HG02884 (cell line): Measurements from ENCODE around the gene RBM23.
"Not testable (repeated sequence)": the region's sequence is repeated elsewhere in the genome, so short reads cannot be mapped to it uniquely, and the experiment has no call there.

ENCODE experiments used
- ATAC-seq: cut with Tn5 transposase; IDR thresholded peaks from one replicate; pipeline ENCODE4 v1.9.1; 2021; ENCODE audit warnings: mild to moderate bottlenecking, moderate library complexity; ENCODE audit not compliant: unreplicated experiment

The RBM23 gene

DNA sequence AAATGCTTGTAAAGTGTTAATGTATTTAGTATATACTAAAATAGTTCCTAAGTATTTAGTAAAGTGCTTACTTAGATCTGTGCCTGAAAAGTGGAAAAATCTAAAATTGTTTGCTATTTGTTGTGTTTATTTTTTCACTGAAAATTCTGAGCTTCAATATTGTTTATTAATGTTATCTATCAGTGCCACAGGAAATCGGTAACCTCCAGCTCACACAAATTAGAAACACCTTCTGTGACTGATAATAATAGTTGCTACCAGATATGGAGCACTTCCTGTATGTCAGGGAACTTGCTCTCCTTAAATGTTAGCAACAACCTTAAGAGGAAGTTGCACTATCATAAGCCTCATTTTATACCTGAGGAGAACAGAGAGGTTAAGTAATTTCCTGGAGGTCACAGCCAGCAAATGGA is 48.1 kb downstream of the RBM23 start:
- ATAC-seq: peak; percentile 41

DNA sequence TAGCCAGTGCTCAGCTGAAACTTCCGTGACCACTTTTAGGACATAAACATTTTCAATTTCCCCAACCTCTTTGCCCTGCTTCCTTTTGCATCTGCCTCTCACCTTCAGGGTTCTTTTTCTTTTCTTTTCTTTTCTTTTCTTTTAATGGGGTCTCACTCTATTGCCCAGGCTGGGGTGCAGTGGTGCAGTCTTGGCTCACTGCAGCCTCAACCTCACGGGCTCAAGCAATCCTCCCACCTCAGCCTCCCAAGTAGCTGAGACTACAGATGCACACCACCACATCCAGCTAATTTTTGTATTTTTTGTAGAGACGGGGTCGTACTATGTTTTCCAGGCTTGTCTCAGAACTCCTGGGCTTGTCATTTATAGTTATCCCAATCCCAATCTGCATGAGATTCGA is 52.1 kb downstream of the RBM23 start:
- ATAC-seq: no peak

DNA sequence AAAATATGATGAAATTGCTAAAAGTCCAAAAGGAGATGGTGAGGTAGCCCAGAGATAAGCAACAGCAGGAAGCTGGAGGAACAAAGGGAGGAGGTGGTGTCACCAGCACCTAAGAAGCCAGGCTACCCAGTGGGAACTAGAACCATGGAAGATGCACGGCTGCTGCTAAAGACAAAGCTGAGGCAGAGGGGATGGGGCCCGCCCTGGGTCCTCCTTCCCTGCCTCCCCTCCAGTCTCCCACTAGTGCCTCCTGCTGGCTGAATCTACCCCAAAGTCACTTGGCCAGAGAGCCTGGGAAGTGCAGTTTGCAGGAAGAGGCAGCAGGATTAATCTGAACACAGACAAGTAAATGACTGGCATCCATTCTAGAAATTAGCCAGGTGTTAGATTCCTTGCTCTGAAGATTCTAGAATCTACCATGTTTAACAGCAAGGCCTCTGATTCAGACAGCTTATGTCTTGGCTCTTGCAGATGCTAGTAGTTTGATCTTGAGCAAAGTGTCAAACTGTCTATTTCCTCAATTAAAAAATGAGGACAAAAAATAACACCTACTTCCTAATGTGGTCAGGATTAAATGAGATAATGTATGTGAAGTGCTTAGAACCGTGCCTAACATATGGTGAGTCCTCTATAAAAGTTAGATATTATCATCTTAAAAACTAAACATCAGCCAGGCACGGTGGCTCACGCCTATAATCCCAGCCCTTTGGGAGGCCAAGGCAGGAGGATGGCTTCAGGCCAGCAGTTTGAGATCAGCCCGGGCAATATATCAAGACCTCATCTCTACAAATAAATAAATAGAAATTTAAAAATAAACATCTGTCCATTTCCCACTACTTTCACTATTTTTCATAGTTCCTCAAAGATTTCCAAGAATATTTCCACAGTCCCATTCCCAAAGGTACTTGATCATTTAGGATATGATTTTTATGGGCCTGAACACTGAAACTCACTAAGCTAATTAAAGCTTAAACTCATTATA is 53.2 kb downstream of the RBM23 start:
- no peak for ATAC-seq

DNA sequence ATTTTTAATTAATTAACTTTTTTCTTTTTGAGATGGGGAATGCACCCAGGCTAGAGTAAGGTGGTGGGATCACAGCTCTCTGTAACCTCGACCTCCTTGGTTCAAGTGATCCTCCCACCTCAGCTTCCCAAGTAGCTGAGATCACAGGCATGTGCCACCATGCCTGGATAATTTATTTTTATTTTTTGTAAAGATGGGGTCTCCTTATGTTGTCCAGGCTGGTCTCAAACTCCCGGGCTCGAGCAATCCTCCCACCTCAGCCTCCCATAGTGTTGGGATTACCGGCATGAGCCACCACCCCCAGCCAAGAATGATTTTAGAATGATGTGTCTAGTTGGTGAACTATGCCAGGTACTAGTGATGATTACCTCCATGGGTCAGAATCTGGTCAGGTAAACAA is 54.0 kb downstream of the RBM23 start:
- ATAC-seq: no peak

DNA sequence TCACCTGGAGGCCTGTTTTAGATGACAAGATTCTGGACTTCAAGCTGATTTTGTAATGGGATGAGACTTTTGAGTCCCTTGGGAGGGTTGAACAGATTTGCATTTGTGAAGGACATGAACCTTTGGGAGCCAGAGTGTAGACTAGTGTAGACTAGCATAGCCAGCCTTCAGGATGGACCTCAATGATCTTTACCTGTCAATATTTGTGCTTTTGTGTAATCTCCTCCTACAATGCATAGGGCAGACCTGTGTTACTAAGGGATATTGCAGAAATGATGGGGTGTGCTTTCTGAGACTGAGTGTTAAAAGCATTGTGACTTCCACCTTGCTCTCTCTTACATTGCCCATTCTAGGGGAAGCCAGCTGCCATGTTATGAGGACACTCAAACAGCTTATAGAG is 57.3 kb downstream of the RBM23 start:
- ATAC-seq: no peak

DNA sequence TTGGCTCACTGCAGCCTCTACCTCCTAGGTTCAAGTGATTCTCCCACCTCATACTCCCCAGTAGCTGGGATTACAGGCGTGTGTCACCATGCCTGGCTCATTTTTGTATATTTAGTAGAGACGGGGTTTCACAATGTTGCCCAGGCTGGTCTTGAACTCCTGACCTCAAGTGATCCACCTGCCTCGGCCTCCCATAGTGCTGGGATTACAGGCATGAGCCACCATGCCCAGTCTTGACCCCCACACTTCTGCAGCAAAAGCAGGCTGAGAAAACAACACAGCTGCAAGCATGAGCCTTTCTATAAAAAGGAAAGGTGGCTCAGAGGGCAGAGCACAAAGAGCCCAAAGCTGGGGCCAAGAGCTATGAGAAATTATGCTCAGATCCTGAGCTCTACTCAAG is 58.6 kb downstream of the RBM23 start:
- ATAC-seq: not testable (repeated sequence)

DNA sequence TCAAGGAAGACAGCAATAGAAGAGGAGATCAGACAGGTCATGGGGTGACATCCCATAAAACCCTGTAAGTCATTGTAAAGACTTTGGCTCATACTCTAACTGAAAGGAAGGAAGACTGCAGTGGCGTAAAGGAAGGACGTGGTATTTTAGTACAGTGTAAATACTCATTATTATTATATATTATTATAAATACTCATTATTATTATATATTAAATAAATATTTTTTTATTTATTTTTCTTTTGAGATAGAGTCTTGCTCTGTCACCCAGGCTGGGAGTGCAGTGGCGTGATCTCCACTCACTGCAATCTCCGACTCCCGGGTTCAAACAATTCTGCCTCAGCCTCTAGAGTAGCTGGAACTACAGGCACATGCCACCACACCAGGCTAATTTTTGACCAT is 62.5 kb downstream of the RBM23 start:
- no peak for ATAC-seq

DNA sequence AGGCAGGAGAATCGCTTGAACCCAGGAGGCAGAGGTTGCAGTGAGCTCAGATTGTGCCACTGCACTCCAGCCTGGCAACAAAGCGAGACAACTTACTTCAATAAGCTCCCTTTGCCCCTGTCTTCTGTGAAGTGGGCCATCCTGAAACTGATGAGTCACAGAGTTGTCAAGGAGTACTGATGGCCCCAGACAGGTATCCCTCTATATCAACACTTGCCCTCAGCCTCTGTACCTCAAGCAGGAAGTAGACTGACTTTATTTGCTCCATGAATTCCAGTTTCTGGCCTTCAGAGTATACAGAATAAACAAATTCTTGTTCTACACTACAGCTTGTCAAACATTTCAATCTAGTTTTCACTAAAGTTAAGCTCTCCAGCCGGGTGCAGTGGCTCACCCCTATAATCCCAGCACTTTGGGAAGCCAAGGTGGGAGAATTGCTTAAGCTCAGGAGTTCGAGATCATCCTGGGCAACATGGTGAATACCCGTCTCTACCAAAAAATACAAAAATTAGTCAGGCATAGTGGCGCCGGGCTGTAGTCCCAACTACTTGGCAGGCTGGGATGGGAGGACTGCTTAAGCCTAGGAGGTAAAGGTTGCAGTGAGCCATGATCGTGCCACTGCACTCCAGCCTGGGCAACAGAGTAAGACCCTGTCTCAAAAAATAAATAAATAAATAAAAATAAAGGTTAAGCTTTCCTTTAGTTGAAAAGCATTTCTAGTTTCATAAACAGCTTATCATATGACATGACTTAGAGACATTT is 63.8 kb downstream of the RBM23 start:
- no peak for ATAC-seq

DNA sequence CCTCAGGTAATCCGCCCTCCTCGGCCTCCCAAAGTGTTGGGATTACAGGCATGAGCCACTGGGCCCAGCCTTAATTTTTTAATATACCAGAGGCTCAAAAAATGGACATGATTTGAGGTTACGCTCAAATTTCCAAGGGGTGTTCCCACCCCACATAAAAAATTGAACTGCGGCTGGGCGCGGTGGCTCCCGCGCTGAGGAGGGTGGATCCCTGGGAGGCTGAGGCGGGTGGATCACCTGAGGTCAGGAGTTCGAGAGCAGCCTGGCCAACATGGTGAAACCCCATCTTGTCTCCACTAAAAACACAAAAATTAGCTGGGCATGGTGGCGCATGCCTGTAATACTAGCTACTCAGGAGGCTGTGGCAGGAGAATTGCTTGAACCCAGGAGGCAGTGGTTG is 64.7 kb downstream of the RBM23 start:
- not testable (repeated sequence) for ATAC-seq

DNA sequence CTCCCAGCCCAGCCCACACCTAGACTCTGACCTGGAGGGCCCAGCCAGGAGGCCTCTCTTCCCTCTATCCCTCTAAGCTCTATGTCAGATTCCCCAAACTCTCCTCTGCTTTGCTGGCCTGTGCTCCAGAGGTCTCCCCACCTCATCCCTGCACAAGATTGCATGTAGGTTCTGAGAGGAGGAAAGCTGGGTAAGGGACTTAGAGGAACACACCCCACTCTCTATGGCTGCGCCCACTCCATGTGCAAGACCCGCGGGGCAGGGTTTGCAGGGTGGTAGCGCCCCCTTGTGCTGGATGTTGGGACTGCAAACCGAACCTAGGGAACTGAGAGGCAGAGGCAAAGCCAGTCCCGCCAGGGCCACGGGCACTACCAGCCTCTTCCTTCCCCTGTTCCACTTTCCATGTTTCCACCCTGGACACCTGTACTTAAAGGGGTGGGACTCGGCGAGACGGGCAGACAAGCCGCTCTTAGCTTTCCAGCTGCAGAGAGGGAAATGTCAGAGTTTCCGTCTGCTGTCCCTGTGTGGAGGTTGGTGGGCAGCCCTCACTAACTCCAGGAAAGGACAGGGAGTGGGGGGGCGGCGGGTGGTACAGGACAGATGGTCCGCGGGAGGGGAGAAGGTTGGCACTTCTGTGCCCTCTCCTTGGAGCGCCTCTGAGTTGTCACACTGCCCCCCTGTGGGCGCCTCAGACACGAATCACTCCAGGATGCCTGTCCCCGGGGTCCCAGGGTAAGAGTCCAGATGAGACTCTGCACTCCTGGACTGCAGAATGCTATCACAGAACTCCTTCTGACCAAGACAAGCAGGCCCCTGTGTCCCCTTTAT is 65.8 kb downstream of the RBM23 start:
- ATAC-seq: peak; percentile 73

DNA sequence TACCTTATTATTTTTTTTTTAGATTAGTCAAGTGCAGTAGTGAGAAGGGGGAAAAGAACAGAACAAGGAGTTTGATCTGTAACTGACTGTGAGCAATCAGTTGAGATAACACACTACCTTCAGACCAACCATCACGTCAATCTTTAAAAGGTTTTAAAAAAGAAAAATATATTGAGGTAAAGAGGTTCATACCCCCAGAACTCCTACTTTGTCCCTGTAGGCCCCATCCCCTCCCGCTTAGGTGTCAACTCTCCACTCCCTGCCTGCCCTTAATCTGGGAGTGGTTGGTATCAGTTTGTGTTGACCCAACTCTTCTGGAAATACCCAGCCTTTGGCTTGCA is 66.4 kb downstream of the RBM23 start:
- ATAC-seq: no peak

DNA sequence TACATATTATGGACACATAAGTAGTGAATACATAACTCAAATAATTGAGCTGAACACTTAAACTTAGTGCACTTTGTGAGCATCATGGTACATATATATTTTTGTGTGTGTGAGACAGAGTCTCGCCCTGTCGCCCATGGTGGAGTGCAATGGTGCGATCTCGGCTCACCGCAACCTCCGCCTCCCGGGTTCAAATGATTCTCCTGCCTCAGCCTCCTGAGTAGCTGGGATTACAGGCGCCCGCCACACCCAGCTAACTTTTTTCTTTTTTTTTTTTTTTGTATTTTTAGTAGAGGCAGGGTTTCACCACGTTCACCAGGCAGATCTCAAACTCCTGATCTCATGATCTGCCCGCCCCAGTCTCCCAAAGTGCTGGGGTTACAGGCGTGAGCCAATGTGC is 66.8 kb downstream of the RBM23 start:
- not testable (repeated sequence) for ATAC-seq

DNA sequence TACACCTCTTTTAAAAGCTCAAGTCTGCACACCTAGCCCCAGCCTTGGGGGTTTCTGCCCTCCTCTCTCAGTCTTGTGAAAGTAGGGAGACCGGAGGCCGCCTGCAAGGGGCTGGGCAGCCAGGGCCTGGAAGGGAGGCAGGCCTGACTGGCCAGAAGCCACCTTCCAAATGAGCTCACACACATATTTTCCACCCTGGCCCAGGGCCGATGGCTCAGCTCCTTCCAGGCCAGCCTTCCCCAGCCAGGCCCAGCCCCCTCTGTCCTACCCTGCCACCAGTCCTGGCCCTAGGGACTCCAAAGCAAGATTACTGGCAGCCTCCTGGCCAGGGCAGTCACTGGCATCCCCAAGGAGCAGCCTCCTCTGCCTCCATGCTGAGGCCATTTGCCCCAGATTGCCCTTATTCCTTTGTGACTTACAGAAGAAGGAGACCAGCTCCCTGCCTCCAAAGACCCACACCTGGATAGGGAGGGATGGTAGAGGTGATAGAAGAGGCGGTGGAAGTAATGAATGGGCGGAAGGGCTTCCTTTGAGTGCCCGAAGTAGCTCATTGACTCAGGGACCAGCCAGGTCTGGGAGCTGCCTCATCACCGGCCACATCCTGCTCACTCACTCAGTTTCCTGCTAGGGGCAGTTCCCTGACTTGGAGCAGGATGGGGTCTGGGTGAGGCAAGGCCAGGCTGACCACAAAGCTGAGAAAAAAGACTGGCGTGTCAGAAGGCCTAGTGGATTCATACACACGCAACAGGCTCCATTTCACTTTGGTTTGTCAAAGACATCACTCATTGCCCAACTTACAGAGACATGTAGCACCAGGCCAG is 67.8 kb downstream of the RBM23 start:
- ATAC-seq: no peak

DNA sequence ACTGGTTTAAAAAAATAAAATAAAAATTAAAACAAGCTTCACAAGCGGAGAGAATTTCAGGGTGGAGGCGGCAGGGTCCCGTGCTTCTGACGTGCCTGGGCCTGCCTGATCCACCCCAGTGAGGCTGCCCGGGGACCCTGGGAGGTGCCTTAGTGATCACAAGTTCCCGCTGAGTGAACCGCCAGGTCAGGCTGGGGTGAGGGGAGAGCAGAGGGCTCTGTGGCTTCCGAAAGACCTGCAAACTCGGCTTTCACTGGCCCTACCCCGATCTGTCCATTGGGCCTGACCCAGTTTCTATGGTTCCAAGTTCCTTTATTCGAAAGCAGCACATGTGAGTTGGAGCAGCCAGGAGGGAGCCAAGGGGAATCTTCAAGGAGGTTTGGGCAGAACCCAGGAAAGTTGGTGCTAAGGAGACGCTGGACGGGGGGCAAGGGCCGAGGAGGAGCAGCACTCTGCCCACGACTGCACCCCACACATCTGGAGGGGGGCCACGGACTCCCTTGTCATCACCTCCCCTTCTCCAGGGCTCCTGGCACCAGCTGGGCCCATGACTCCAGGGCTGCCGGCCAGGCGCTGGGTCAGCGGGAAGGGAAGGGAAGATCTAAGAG is 69.6 kb downstream of the RBM23 start:
- no peak for ATAC-seq

DNA sequence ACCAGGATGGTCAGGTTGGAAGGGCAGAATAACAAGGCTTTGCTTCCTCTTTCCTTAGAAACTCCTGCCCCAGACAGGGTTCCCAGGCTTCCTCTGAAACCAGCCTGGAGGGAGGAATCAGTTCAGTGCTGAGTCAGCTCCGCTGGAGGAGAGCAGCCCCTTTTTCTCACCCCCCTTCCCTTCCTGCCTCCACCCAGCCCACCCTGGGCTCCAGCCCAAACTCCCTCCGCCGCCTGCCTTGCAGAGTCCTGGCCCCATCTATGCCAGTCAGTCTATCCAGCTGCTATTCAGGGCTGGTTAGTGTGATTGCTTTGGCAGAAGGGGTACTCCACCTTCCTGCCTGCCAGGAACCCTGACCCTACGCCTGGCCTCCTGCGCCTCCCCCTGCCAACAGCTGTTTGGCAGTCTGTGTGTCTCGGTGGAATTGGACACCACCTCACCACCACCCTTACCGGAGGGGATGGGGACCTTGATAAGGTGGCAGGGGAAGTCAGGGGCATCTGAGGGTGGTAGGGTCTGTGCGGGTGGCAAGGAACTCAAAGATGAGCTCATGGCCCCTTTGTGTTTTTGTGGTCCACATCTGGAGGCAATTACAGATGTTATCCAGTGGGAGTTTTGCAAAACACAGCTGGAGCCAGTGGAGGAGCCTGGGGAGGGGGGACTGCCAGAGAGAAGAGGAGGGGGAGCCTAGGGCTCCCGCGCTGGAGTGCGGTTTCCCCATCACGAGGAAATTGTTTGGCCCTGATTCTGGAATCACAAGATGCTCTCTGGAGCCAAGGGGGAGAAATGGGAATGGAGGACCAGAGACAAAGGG is 70.4 kb downstream of the RBM23 start:
- no peak for ATAC-seq

DNA sequence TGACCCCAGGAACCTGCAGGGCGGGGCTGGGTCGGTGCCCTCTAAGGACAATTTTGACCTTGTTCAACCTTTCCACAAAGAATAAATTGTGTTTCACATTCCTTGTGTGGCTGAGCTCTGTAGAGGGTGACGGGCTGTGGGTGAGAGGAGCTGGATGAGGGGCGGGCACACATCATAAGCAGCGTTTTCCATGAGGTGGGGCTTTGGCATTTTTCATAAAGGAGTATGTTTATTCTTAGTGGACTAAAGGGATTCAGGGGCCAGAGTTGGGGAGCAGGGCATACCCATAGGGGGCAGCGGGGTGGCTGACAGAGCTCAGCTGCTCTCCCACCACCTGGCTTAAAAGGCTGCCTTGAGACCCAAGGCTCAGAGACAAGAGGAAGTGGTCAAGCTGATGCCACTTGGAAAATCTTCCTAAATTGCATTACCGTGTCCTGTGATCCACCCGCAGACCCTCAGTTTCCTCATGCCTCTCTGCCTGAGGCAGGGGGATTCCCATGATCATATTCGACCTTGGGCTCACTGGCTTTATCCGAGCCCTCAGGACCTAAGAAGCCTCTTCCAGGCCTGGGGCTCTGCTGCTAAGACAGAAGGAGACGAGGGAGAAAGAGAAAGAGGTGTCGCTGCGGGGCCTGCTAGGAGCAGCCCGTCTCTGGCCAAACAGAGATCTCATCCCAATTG is 71.1 kb downstream of the RBM23 start:
- ATAC-seq: no peak

DNA sequence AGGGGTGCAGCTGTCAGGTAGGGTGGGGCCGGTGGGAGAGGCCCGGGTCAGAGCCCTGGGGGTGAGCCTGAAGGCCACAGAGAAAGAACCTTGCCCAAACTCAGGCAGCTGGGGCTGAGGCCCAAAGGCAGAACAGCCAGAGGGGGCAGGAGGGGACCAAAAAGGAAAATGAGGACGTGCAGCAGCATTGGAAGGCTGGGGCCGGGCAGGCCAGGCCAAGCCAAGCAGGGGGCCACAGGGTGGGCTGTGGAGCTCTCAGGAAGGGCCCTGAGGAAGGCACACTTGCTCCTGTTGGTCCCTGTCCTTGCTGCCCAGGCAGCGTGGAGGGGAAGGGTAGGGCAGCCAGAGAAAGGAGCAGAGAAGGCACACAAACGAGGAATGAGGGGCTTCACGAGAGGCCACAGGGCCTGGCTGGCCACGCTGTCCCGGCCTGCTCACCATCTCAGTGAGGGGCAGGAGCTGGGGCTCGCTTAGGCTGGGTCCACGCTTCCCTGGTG is 72.1 kb downstream of the RBM23 start:
- no peak for ATAC-seq
